Mammary epithelial cell (primary cell): ENCODE results near the gene HACD1.

ENCODE experiments used
- CTCF ChIP-seq, 2 donors: IDR thresholded peaks in 1 of 2; conservative IDR thresholded peaks in 1 of 2; 2 replicates each; pipeline ENCODE4 v1.5.1; 2011 to 2012; ENCODE audit warnings: inconsistent platforms in 2 of 2, low read length in 2 of 2, mild to moderate bottlenecking in 2 of 2, control low read depth in 1 of 2, low read depth in 1 of 2; ENCODE audit not compliant: insufficient read depth in 1 of 2; ENCODE audit errors: extremely low read depth in 1 of 2
- EZH2 ChIP-seq: IDR thresholded peaks from 2 replicates; pipeline ENCODE4 v1.6.1; 2012; ENCODE audit warnings: low read length, inconsistent platforms, borderline replicate concordance

GRCh38 chr10:17637869-17638268 lies 20.7 kb upstream of the HACD1 start:
- TF ChIP-seq CTCF (conservative IDR thresholded peaks at IDR 0.05 in 1 of 2, IDR thresholded peaks at IDR 0.05 in 1 of 2; ENCODE audit: extremely low read depth in 1 of 2, insufficient read depth in 1 of 2, low read depth in 1 of 2, low read length in 2 of 2) (no peak), EZH2 (no peak)
